Loucy (cell line): Measurements from ENCODE around the gene ZFP62.

ENCODE experiments used
- H2AFZ ChIP-seq: fragments of 200-600 bp; sonication (generic); 2 replicates; pipeline ENCODE4 v1.6.0; 2016; ENCODE audit warnings: antibody characterized with exemption, mild to moderate bottlenecking, low read length, moderate library complexity
- H3F3A ChIP-seq: fragments of 200-600 bp; 2 replicates; pipeline ENCODE4 v1.6.0; 2016; ENCODE audit warnings: antibody characterized with exemption, low read depth, mild to moderate bottlenecking
- H3K27me3 ChIP-seq: fragments of 200-600 bp; sonication (generic); 2 replicates; pipeline ENCODE4 v1.6.1; 2014; ENCODE audit warnings: low read length, mild to moderate bottlenecking; ENCODE audit not compliant: insufficient read depth, poor library complexity, severe bottlenecking
- H3K36me3 ChIP-seq: fragments of 200-600 bp; sonication (generic); 2 replicates; pipeline ENCODE4 v1.6.1; 2016; ENCODE audit warnings: low read length; ENCODE audit not compliant: insufficient read depth
- H3K4me1 ChIP-seq: fragments of 200-600 bp; sonication (generic); 2 replicates; pipeline ENCODE4 v1.5.1; 2014; ENCODE audit warnings: low read length, mild to moderate bottlenecking; ENCODE audit not compliant: insufficient read depth, poor library complexity, severe bottlenecking
- H3K4me2 ChIP-seq: fragments of 200-600 bp; sonication (generic); 2 replicates; pipeline ENCODE4 v1.6.0; 2014; ENCODE audit warnings: antibody characterized with exemption, low read length, low read depth, mild to moderate bottlenecking; ENCODE audit not compliant: poor library complexity, severe bottlenecking
- H3K4me3 ChIP-seq: fragments of 200-600 bp; sonication (generic); 2 replicates; pipeline ENCODE4 v1.5.1; 2014; ENCODE audit warnings: low read length, mild to moderate bottlenecking, mixed read lengths; ENCODE audit not compliant: poor library complexity, severe bottlenecking
- H3K79me2 ChIP-seq: fragments of 200-600 bp; sonication (generic); 2 replicates; pipeline ENCODE4 v1.6.1; 2014; ENCODE audit warnings: low read length; ENCODE audit not compliant: insufficient read depth
- H3K9ac ChIP-seq: fragments of 200-600 bp; sonication (generic); 2 replicates; pipeline ENCODE4 v1.6.0; 2014; ENCODE audit warnings: mild to moderate bottlenecking, low read depth, low read length, moderate library complexity; ENCODE audit not compliant: poor library complexity, severe bottlenecking
- H3K9me2 ChIP-seq: fragments of 200-600 bp; sonication (generic); replicated peaks from 2 replicates; pipeline ENCODE4 v1.6.1; 2016; ENCODE audit warnings: low read depth, low read length, mixed read lengths
- H3K9me3 ChIP-seq: fragments of 200-600 bp; sonication (generic); 2 replicates; pipeline ENCODE4 v1.6.1; 2014; ENCODE audit warnings: mild to moderate bottlenecking, antibody characterized with exemption, low read length, low read depth; ENCODE audit not compliant: insufficient read depth
- H4K20me1 ChIP-seq: fragments of 200-600 bp; sonication (generic); 2 replicates; pipeline ENCODE4 v1.6.0; 2014; ENCODE audit warnings: antibody characterized with exemption, low read length, mild to moderate bottlenecking; ENCODE audit not compliant: insufficient read depth, poor library complexity, severe bottlenecking
- CTCF ChIP-seq: fragments of 200-600 bp; sonication (generic); conservative IDR thresholded peaks from 2 replicates; pipeline ENCODE4 v1.5.1; 2014; ENCODE audit warnings: mild to moderate bottlenecking, antibody characterized with exemption, low read length
- EZH2phosphoT487 ChIP-seq: fragments of 200-600 bp; IDR thresholded peaks from 2 replicates; pipeline ENCODE4 v1.6.1; 2018; ENCODE audit warnings: antibody characterized with exemption, mild to moderate bottlenecking, moderate library complexity, borderline replicate concordance

Gene ZFP62

DNA sequence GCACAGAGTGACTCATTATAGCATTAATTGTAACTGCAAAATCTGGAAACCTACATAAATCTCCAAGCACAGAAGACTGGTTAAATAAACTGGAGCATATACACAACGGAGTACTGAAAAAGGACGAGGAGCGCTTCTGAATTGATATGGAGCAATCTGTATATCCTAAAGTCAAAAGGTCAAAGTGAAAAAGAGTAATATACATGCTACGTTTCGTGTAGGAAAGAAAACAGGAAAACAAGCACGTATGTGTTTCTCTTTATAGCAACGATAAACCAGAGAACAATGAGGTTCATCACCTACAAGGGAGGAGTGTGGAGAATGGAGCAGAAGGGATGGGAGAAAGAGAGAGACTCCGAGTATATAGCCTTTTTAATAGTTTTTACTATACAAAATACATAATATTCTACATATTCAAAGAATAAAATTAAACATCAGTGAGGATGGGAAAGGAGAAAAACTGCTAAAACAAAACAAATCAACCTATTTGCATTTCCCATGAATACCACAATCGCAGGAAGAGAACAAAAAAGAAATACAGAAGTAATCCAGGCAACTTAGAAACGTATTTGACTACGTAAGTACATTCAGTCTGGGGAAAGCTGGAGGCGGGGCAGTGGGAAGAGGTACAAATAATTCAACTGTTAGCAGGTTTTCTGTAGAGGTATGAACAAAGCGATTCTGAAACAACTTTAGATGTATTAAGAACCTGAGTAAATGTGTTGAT lies 7.8 kb downstream of the ZFP62 start:
- Histone ChIP-seq H3K4me2 (no peak overlapping the region), H2AFZ (no peak overlapping the region), H3K27me3 (no peaks in the 10 kb centered on the region), H3K9me3 (peaks cover 22% of the 10 kb centered on the region; the same call in 1 of the 2 replicates), H3K36me3 (peaks cover 21% of the 10 kb centered on the region; the same call in 1 of the 2 replicates), H3K9ac (no peak overlapping the region), H3K4me1 (no peaks in the 10 kb centered on the region), H4K20me1 (no peaks in the 10 kb centered on the region), H3K79me2 (no peaks in the 10 kb centered on the region), H3K4me3 (no peak overlapping the region), H3K9me2 (no peaks in the 10 kb centered on the region), H3F3A (no peaks in the 10 kb centered on the region)
- no peak for TF ChIP-seq CTCF
- TF ChIP-seq EZH2phosphoT487, result no peak

DNA sequence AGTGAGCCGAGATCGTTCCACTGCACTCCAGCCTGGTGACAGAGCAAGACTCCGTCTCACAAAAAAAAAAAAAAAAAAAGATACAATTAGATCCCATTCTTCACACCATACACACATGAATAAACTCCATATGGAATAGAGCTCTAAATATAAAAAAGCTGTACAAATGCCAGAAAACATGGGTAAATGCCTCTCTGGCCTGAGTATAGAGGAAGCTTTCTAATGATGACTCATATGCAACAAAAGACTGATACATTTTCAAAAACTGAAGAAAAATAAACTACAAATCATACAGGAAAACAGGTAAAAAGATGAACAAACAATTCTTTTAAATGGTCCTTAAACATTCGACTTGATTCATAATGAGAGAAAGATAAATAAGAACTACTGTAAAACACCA lies 8.6 kb downstream of the ZFP62 start:
- peaks cover 21% of the 10 kb centered on the region; the same call in 1 of the 2 replicates for H3K36me3 ChIP-seq
- H3K9ac ChIP-seq, result no peak overlapping the region
- H3K79me2 ChIP-seq, result no peaks in the 10 kb centered on the region
- H4K20me1 ChIP-seq, result no peaks in the 10 kb centered on the region
- H3K4me3 ChIP-seq, result no peak overlapping the region
- H3K27me3 ChIP-seq, result no peaks in the 10 kb centered on the region
- H2AFZ ChIP-seq, result no peak overlapping the region
- H3F3A ChIP-seq, result no peaks in the 10 kb centered on the region
- H3K9me2 ChIP-seq, result no peaks in the 10 kb centered on the region
- H3K4me1 ChIP-seq, result no peaks in the 10 kb centered on the region
- no peak overlapping the region for H3K4me2 ChIP-seq
- TF ChIP-seq EZH2phosphoT487, result no peak
- no peak for TF ChIP-seq CTCF
- peaks cover 22% of the 10 kb centered on the region; the same call in 1 of the 2 replicates for H3K9me3 ChIP-seq

GRCh38 chr5:180850434-180851078 lies 10.5 kb downstream of the ZFP62 start:
- no peaks in the 10 kb centered on the region for H3K79me2 ChIP-seq
- no peak for TF ChIP-seq EZH2phosphoT487
- TF ChIP-seq CTCF, result no peak
- H4K20me1 ChIP-seq, result no peaks in the 10 kb centered on the region
- no peaks in the 10 kb centered on the region for H3K9me2 ChIP-seq
- no peak overlapping the region for H3K4me3 ChIP-seq
- H3K27me3 ChIP-seq, result no peaks in the 10 kb centered on the region
- H3K4me1 ChIP-seq, result no peaks in the 10 kb centered on the region
- no peak overlapping the region for H3K4me2 ChIP-seq
- H3K36me3 ChIP-seq, result peaks cover 21% of the 10 kb centered on the region; the same call in 1 of the 2 replicates
- H2AFZ ChIP-seq, result no peak overlapping the region
- H3K9me3 ChIP-seq, result peaks cover 22% of the 10 kb centered on the region; the same call in 1 of the 2 replicates
- no peaks in the 10 kb centered on the region for H3F3A ChIP-seq
- H3K9ac ChIP-seq, result no peak overlapping the region
